Panc1 (cell line): ENCODE data around the gene PLXND1.

Source experiments
- TCF7L2 ChIP-seq: IDR thresholded peaks from 2 replicates; pipeline ENCODE4 v1.6.1; 2011; ENCODE audit warnings: mild to moderate bottlenecking, low read depth, low read length, inconsistent platforms
- TF ChIP-seq, protein P1 (sequence below): fragments of 450-650 bp; IDR thresholded peaks from 2 replicates; pipeline ENCODE4 v1.5.1; 2017; ENCODE audit warnings: mild to moderate bottlenecking

DNA sequence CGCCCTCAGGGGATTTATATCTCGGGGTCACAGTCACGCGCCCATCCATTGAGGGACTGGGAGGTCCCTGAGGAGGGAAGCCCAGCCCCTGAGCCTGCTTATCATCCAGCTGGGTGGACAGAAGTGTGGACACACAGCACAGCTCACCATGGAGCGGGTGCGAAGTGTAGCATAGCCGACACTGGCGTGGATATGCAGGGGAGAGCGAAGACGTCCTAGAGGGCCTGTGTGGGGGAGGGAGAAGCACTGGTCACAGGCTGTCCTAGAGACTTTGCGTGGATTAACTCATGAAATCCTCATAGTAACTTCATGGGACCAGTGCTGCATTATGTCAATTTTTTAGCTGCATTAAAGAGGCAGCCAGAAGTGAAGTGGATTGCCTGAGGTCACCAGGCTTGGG is 26.1 kb upstream of the PLXND1 start:
- TF ChIP-seq, protein P1, sequence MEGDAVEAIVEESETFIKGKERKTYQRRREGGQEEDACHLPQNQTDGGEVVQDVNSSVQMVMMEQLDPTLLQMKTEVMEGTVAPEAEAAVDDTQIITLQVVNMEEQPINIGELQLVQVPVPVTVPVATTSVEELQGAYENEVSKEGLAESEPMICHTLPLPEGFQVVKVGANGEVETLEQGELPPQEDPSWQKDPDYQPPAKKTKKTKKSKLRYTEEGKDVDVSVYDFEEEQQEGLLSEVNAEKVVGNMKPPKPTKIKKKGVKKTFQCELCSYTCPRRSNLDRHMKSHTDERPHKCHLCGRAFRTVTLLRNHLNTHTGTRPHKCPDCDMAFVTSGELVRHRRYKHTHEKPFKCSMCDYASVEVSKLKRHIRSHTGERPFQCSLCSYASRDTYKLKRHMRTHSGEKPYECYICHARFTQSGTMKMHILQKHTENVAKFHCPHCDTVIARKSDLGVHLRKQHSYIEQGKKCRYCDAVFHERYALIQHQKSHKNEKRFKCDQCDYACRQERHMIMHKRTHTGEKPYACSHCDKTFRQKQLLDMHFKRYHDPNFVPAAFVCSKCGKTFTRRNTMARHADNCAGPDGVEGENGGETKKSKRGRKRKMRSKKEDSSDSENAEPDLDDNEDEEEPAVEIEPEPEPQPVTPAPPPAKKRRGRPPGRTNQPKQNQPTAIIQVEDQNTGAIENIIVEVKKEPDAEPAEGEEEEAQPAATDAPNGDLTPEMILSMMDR, result no peak
- no peak for TF ChIP-seq TCF7L2
